Lung (tissue), 5 donors: ENCODE results near the gene NCL. TPM values are rescaled to one million over a fixed set of nuclear protein-coding genes. Genes with fewer than 3 reads are reported as not detected.

Experiments used
- polyA plus RNA-seq, 2 donors: library from polyadenylated mRNA; stranded (reverse); fragments of 200-250 nt; gene quantifications; one replicate each; pipeline ENCODE4 v1.2.1, GENCODE V29; 2013
- small RNA-seq: library from RNA; depleted of rRNA; stranded (forward); fragments of <200 nt; gene quantifications from one replicate; pipeline ENCODE3, GENCODE V24; 2014; ENCODE audit warnings: low replicate concordance
- total RNA-seq, 2 donors: library from RNA; depleted of rRNA in 1 of 2; stranded (reverse); fragments of >200 nt in 1 of 2; gene quantifications; one replicate each; pipeline ENCODE4 v1.2.1, GENCODE V29; 2014 to 2021
- donor health status: Bipolar disorder and iron deficiency.
- donor health status: healthy.
- donor health status: DM: yes; HTN: yes; CAD: no.

NCL gene
- total and polyA plus RNA-seq, 4 donors = 144 to 373 (median 331) TPM

Small RNAs within 50 kb of the gene (small RNA-seq; reads per million reads assigned to genes)
- gene RNU2-22P (not detected), gene SNORA75 (4.6 reads per million, percentile 94 among the genes with 10 or more reads in this experiment), gene SNORD20 (not detected), gene SNORD82 (2,606 reads per million, percentile 100 among the genes with 10 or more reads in this experiment)

Other genes with a start within 250 kb of the NCL start
- 10 to 100 TPM; 32.9 to 73.7 TPM for gene B3GNT7, start 68.8 kb downstream of the NCL start, total RNA-seq
- gene B3GNT7, start 68.8 kb downstream of the NCL start, polyA plus RNA-seq = 10 to 100 TPM; 18.9 to 22.2 TPM
- gene NMUR1, start 66.0 kb upstream of the NCL start, total RNA-seq = 1 to 10 TPM in 1 of 2 donors, under 1 TPM in 1; 0.65 to 1.2 TPM
- under 1 TPM; 0.72 to 0.89 TPM for gene NMUR1, start 66.0 kb upstream of the NCL start, polyA plus RNA-seq
- gene TEX44, start 128.4 kb upstream of the NCL start, total RNA-seq = not detected
- not detected for gene TEX44, start 128.4 kb upstream of the NCL start, polyA plus RNA-seq
- gene PTMA, start 244.0 kb upstream of the NCL start, total RNA-seq = 100 to 1,000 TPM; 755 to 925 TPM
- 1,000 to 10,000 TPM; 1,633 to 1,655 TPM for gene PTMA, start 244.0 kb upstream of the NCL start, polyA plus RNA-seq